ENCODE measurements around the gene TTR. TPM values are rescaled to one million over a fixed set of nuclear protein-coding genes. Genes with fewer than 3 reads are reported as not detected.

Gene TTR
- total and polyA plus RNA-seq, 3 donors from 2014 or later: 0.63 to 2.8 (median 1.1) TPM

DNA sequence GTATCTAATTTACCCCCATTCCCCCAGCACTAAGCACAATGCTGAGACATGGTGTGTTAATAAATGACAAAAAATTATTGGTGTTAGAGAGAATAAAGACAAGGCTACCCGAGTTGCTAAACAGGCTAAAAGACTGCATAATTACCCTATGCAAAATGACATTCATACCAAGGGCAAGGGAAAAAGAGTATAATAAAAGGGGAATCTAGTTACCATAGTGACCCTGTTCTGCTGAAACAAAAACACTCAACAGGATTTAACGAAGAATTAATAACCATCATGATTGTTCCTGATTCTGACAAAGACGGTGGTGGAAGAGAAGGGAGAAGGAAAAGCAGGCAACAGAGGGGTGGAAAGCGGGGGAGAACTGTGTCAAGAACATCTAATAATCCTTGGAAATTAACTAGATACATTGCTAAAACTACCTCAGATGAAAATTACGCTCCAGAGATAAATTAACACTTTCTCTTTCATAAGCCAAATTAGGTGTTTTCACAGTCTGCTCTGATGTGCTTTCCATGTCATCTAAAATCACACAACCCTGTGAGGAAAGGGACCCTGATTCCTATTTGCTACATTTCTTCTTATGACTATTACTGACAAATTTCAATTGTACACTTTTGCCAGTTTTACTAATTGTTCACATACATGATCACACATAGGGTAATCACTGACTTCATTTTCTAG is 25.5 kb downstream of the TTR start:
- TF ChIP-seq, protein P1, sequence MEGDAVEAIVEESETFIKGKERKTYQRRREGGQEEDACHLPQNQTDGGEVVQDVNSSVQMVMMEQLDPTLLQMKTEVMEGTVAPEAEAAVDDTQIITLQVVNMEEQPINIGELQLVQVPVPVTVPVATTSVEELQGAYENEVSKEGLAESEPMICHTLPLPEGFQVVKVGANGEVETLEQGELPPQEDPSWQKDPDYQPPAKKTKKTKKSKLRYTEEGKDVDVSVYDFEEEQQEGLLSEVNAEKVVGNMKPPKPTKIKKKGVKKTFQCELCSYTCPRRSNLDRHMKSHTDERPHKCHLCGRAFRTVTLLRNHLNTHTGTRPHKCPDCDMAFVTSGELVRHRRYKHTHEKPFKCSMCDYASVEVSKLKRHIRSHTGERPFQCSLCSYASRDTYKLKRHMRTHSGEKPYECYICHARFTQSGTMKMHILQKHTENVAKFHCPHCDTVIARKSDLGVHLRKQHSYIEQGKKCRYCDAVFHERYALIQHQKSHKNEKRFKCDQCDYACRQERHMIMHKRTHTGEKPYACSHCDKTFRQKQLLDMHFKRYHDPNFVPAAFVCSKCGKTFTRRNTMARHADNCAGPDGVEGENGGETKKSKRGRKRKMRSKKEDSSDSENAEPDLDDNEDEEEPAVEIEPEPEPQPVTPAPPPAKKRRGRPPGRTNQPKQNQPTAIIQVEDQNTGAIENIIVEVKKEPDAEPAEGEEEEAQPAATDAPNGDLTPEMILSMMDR (IDR thresholded peaks at IDR 0.05): no peak
- TF ChIP-seq POLR2A (IDR thresholded peaks at IDR 0.05): no peak
- Histone ChIP-seq H3K4me1 (no peaks in the 10 kb centered on the region), H3K36me3 (ENCODE audit: low read depth, missing control alignments) (no peaks in the 10 kb centered on the region), H3K27ac (no peak overlapping the region), H3K4me3 (no peak overlapping the region), H3K27me3 (no peaks in the 10 kb centered on the region), H3K9me3 (no peaks in the 10 kb centered on the region)
- intact Hi-C loops (cut with DNase I; ENCODE audit: low total_unique reads): no loop called here
- WGBS, 2 donors: 64 to 72% methylated on average over 5 of the region's 5 CpGs
- no peak for DNase-seq

DNA sequence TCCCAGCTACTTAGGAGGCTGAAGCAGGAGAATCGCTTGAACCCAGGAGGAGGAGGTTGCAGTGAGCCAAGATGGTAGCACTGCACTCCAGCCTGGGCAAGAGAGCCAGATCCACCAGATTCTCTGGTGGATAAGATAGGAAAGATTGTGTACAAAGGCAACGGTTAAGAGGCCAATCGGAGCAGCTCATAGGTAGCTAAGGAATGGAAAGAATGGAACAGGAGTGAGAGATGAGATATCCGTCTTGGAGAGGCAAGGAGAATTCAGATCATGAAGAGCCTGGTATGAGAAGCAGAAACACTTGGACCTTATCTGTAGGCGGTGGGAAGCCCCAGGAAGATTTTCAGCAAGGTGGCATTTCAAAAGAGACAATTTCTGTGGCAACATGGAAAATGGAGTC is 27.1 kb downstream of the TTR start:
- H3K27ac ChIP-seq: no peak overlapping the region
- H3K36me3 ChIP-seq (ENCODE audit: low read depth, missing control alignments): no peaks in the 10 kb centered on the region
- no peaks in the 10 kb centered on the region for H3K9me3 ChIP-seq
- intact Hi-C loops (cut with DNase I; ENCODE audit: low total_unique reads): no loop called here
- H3K4me3 ChIP-seq: no peak overlapping the region
- DNase-seq: no peak
- H3K27me3 ChIP-seq: no peaks in the 10 kb centered on the region
- TF ChIP-seq POLR2A (IDR thresholded peaks at IDR 0.05): no peak
- TF ChIP-seq, protein P1 (IDR thresholded peaks at IDR 0.05): no peak
- H3K4me1 ChIP-seq: no peaks in the 10 kb centered on the region
- WGBS, 2 donors: 74 to 84% methylated on average over 5 of the region's 5 CpGs

DNA sequence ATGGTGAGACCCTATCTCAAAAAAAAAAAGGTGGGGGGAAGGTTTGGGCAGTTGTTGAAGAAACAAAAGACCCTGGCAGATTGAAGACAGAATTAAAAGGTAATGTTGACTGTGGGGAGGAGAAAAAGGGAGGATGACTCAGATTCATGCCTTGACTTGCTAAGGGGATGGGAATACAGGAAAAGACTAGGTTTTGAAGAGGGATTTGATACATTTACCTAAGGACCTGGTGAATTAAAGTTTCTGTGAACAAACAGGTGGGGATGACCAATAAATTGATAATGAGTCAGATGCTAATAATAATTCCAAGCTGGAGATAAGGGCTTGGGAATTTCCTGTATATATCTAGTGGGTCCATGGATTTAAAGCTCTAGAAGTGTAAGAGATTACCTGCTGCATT is 27.6 kb downstream of the TTR start:
- Histone ChIP-seq H3K4me1 (no peaks in the 10 kb centered on the region), H3K9me3 (no peaks in the 10 kb centered on the region), H3K27ac (no peak overlapping the region), H3K4me3 (no peak overlapping the region), H3K36me3 (ENCODE audit: low read depth, missing control alignments) (no peaks in the 10 kb centered on the region), H3K27me3 (no peaks in the 10 kb centered on the region)
- TF ChIP-seq, protein P1 (IDR thresholded peaks at IDR 0.05): no peak
- no peak for TF ChIP-seq POLR2A (IDR thresholded peaks at IDR 0.05)
- no peak for DNase-seq
- intact Hi-C loops (cut with DNase I; ENCODE audit: low total_unique reads): no loop called here

DNA sequence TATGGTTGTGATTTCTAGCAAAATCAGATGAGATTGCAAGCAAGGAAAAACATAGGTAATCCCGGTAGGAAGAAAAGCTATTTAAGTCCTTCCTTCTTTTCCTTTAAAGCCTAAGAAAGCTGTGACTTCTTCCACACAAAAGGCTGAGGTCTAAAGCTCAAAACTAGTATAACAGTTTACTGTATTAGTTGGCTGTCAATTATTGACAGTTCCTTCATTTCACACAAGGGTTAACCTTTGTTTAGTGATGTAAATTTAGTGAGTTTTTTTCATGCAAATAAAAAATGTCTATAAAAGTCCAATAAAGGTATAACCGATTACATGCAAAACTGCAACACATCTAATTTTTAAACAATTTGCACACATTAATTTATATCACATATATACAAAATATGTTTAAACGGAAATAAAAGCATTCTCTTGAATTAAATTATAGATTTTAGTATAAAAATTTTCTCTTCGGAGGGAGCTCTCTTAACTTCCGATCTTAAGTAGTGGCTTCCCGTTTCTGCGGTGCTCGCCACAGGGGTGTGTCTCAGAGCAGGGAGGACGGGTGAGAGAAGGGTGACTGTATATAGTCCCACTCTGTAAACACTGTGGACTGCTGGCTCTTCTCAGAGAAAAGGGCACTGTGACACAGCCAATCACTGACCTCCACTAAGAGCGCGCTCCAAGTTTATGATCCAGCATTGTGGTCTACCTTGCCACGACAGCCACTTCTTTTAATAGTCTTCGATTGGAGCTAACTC is 33.4 kb downstream of the TTR start:
- Histone ChIP-seq H3K4me1 (no peaks in the 10 kb centered on the region), H3K27ac (no peak overlapping the region), H3K9me3 (no peaks in the 10 kb centered on the region), H3K27me3 (no peaks in the 10 kb centered on the region), H3K36me3 (ENCODE audit: low read depth, missing control alignments) (no peaks in the 10 kb centered on the region), H3K4me3 (no peak overlapping the region)
- 90 to 93% methylated on average over 13 of the region's 13 CpGs for WGBS, 2 donors
- no peak for DNase-seq
- TF ChIP-seq, protein P1 (IDR thresholded peaks at IDR 0.05): no peak
- no peak for TF ChIP-seq POLR2A (IDR thresholded peaks at IDR 0.05)
- intact Hi-C loops (cut with DNase I; ENCODE audit: low total_unique reads): no loop called here

Measured in testis (tissue), 3 donors.